ENCODE data around the gene PFN1. TPM values are rescaled to one million over a fixed set of nuclear protein-coding genes. Genes with fewer than 3 reads are reported as not detected.

PFN1 gene
- total RNA-seq, 3 donors from 2014 or later (not counting 1 experiment from before 2014, with no cell fraction given): 1,278 to 1,379 (median 1,308) TPM

GRCh38 chr17:4951486-4951885, 3.2 kb upstream of the PFN1 start:
- H3K36me3 Mint-ChIP-seq: peaks cover 4% of the 10 kb centered on the region
- intact Hi-C loops (cut with micrococcal nuclease): no loop called here
- Histone ChIP-seq H3K27ac (ENCODE audit: low read length) (no peak overlapping the region), H3K36me3 (ENCODE audit: control insufficient read depth, insufficient read depth, low read length) (peaks cover 10% of the 10 kb centered on the region), H3K4me1 (ENCODE audit: control insufficient read depth, insufficient read depth, low read length) (peaks cover 21% of the 10 kb centered on the region), H3K4me3 (ENCODE audit: low read length) (no peak overlapping the region), H3K9me3 (ENCODE audit: control insufficient read depth, insufficient read depth, low read length) (no peaks in the 10 kb centered on the region), H3K27me3 (ENCODE audit: control insufficient read depth, insufficient read depth, low read length) (no peaks in the 10 kb centered on the region)
- H3K27ac Mint-ChIP-seq: peak overlapping the region; percentile 87 to 93
- 97% methylated on average over 3 of the region's 3 CpGs for WGBS (ENCODE audit: insufficient coverage)
- peaks cover 0 to 2% of the 10 kb centered on the region in 2 donors for H3K27me3 Mint-ChIP-seq (ENCODE audit: low read depth in 2 of 2)
- H3K9me3 Mint-ChIP-seq: no peaks in the 10 kb centered on the region
- ATAC-seq (no peak), DNase-seq (no peak)
- H3K4me1 Mint-ChIP-seq: peaks cover 19 to 29% of the 10 kb centered on the region in 2 donors
- H3K4me3 Mint-ChIP-seq: peak overlapping the region; percentile 87
- TF ChIP-seq, protein P1, sequence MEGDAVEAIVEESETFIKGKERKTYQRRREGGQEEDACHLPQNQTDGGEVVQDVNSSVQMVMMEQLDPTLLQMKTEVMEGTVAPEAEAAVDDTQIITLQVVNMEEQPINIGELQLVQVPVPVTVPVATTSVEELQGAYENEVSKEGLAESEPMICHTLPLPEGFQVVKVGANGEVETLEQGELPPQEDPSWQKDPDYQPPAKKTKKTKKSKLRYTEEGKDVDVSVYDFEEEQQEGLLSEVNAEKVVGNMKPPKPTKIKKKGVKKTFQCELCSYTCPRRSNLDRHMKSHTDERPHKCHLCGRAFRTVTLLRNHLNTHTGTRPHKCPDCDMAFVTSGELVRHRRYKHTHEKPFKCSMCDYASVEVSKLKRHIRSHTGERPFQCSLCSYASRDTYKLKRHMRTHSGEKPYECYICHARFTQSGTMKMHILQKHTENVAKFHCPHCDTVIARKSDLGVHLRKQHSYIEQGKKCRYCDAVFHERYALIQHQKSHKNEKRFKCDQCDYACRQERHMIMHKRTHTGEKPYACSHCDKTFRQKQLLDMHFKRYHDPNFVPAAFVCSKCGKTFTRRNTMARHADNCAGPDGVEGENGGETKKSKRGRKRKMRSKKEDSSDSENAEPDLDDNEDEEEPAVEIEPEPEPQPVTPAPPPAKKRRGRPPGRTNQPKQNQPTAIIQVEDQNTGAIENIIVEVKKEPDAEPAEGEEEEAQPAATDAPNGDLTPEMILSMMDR (IDR thresholded peaks at IDR 0.05): no peak

DNA sequence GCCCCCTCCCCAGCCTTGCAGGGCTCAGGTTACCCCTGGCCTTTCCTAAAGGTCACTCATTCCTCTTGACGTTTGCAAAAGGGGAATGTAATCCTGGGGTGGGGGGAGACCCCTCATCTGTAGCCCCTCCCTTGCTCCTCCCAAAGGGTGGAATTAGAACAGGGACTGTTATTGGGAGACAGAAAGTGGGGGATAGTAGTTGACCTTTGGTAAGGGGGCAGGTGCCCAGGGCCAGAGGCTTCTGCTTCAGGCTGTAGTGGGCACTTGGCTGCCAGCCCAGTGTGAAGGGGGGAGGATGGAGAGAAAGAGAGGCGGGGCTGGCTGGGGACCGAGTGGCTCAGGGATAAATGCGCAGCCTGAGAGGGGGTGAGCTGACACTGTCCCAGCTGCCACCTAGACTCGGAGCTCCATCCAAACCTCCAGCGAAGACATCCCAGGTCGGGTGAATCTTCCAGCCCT, 2.4 kb upstream of the PFN1 start, which contains the start of gene ENO3:
Gene ENO3, plus strand, starts transcription at position 374 of the 459 bp plus-strand sequence. CDS start 711 bp downstream, outside the sequence.
- Mint-ChIP-seq H3K4me1 (peaks cover 26 to 33% of the 10 kb centered on the region in 2 donors), H3K27ac (peak within 1 kb of the TSS; percentile 87 to 93), H3K9me3 (no peaks in the 10 kb centered on the region), H3K4me3 (peak within 1 kb of the TSS; percentile 87), H3K36me3 (peaks cover 7% of the 10 kb centered on the region), H3K27me3 (ENCODE audit: low read depth in 2 of 2) (peaks cover 0 to 2% of the 10 kb centered on the region in 2 donors)
- H3K4me3 ChIP-seq (ENCODE audit: low read length): peak within 1 kb of the TSS; percentile 56
- ATAC-seq (no peak), DNase-seq (no peak)
- TF ChIP-seq, protein P1 (IDR thresholded peaks at IDR 0.05): no peak
- peak within 1 kb of the TSS; percentile 97 for H3K27ac ChIP-seq (ENCODE audit: low read length)
- no peaks in the 10 kb centered on the region for H3K9me3 ChIP-seq (ENCODE audit: control insufficient read depth, insufficient read depth, low read length)
- peaks cover 26% of the 10 kb centered on the region for H3K4me1 ChIP-seq (ENCODE audit: control insufficient read depth, insufficient read depth, low read length)
- no peaks in the 10 kb centered on the region for H3K27me3 ChIP-seq (ENCODE audit: control insufficient read depth, insufficient read depth, low read length)
- intact Hi-C loops (cut with micrococcal nuclease): no loop called here
- 66% methylated on average over 6 of the region's 7 CpGs for WGBS (ENCODE audit: insufficient coverage)
- H3K36me3 ChIP-seq (ENCODE audit: control insufficient read depth, insufficient read depth, low read length): peaks cover 17% of the 10 kb centered on the region

DNA sequence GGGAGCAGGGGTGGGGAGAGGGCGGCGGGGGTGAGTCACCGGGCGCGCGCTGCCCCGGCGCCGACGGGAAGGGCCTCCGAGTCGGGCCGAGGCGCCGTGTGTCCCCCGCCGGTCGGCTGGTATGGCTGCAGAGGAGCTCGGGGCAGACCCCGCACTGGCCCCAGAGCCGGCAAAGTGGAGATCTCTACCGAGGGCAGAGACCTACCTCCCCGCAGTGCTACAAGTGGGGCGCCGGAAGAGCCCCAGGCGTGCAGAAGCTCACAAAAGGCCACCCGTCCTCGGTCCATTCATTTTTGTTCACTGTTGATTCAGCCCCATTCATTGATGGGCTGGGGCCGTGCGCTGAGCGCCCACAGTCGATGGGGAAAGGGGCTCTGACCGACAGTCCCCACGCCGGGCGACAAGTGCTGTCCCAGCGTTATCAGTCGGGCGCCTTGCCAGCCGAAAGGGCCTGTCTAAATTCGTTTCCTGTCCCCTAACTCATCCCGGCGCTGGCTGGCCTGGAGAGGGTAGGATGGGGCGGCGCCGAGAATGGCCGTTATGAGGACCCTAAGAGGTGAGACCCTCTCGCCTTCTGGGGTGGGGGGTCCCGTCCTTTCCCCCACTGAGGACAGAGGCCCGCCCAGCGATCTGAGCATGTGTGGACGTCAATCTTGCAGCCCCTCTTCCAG, 1.9 kb upstream of the PFN1 start:
- Mint-ChIP-seq H3K27me3 (ENCODE audit: low read depth in 2 of 2) (peaks cover 0 to 2% of the 10 kb centered on the region in 2 donors), H3K9me3 (no peaks in the 10 kb centered on the region), H3K36me3 (peaks cover 12% of the 10 kb centered on the region), H3K4me1 (peaks cover 32 to 39% of the 10 kb centered on the region in 2 donors), H3K27ac (peak overlapping the region; percentile 87 to 93), H3K4me3 (peak overlapping the region; percentile 87)
- no peaks in the 10 kb centered on the region for H3K27me3 ChIP-seq (ENCODE audit: control insufficient read depth, insufficient read depth, low read length)
- H3K9me3 ChIP-seq (ENCODE audit: control insufficient read depth, insufficient read depth, low read length): no peaks in the 10 kb centered on the region
- DNase-seq (no peak), ATAC-seq (peak; percentile 13 to 21 (median 17))
- H3K36me3 ChIP-seq (ENCODE audit: control insufficient read depth, insufficient read depth, low read length): peaks cover 22% of the 10 kb centered on the region
- H3K4me3 ChIP-seq (ENCODE audit: low read length): peak overlapping the region; percentile 56
- peaks cover 32% of the 10 kb centered on the region for H3K4me1 ChIP-seq (ENCODE audit: control insufficient read depth, insufficient read depth, low read length)
- peak overlapping the region; percentile 97 for H3K27ac ChIP-seq (ENCODE audit: low read length)
- WGBS (ENCODE audit: insufficient coverage): 6% methylated on average over 52 of the region's 52 CpGs
- TF ChIP-seq, protein P1 (IDR thresholded peaks at IDR 0.05): no peak
- intact Hi-C loops (cut with micrococcal nuclease): no loop called here
